GM13977 (cell line): ENCODE data around the gene SLC48A1.

Source experiments
- DNase-seq: peaks from one replicate; pipeline ENCODE4 v3.0.0; 2012; ENCODE audit warnings: low spot score
- CTCF ChIP-seq: IDR thresholded peaks from 2 replicates; pipeline ENCODE4 v1.5.1; 2012; ENCODE audit warnings: mild to moderate bottlenecking, control low read depth; ENCODE audit not compliant: insufficient read depth; ENCODE audit errors: extremely low read depth, missing control alignments
- in situ Hi-C: fragments of 300-500 bp; cut with MboI; formaldehyde crosslinking; loops from one replicate; pipeline ENCODE4 v1.12.0; 2022; ENCODE audit warnings: low sequenced_read_pairs, low pct_unique_long_range_greater_than_20kb, mixed read lengths, inconsistent platforms; ENCODE audit not compliant: unreplicated experiment

SLC48A1 gene

GRCh38 chr12:47789141-47789540 lies 16.1 kb downstream of the SLC48A1 start:
- DNase-seq = no peak
- no peak for TF ChIP-seq CTCF
- in situ Hi-C loops = no loop called here

DNA sequence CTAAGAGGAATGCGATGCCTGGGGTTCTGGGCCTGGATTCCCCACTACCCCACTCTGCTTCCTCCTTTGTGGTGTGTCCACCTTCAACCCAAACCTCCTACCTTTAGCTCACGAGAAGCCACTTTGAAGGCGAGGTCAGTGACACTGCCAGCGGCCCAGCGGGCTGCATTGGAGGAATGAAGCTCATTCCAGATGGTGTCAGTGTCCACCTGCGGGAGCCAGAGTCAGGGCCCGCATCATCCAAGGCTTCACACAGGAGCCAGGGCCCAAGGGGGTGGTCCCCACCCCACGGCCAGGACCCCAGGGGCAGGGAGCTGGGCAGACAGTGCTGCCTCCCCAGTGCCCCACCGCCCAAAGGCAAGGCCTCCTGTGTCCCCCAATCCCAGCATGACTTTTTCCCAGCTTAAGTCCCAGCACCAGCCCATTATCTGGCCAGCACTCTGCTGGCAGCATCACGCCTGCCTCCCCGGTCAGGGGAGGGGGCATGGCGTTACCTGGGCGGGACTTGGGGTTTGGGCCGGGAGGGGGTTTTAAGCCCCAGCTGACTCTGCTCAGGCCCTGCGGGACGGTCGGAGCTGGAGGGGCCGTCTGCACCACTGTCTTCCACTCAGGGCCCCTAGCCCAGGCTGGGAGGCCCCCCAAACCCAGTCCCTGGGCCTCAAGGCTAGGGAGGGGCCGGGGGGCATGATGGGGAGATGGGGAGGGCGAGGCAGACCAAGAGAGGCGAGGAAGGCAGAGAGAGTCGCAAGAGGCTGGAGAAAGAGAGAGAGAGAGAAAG lies 16.9 kb downstream of the SLC48A1 start:
- in situ Hi-C loops = no loop called here
- no peak for TF ChIP-seq CTCF
- DNase-seq = no peak

DNA sequence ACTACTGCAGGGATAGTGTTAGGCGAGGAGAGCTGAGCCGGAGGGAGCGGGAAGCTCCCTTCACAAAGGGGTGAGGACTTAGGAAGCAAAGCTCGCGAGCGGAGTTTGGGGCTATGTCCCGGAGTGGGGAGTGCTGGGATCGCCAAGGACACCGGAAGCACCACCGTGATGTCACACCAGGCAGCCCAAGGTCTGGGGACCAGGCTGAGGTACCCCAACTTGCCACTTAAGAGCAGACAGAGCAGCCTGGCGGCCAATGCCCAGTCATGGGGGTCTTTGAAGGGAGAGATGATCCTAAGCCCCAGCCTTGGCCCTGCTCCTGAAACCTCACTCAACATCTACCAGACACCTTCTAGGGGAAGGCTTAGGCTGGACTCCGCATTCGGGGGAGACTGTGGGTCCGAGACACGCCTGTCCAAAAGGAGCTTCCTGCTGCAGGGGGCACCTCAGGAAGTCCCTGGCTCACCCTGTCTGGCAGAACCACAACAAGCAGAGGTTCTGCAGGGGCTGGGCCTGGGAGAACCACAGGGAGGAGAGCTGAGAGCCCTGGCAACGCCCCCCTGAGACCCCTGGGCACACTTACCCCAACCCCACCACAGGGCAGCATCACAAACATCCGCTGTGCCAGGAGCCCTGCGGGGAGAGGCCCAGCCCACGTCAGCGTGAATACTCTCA lies 17.8 kb downstream of the SLC48A1 start:
- no peak for TF ChIP-seq CTCF
- in situ Hi-C loops = no loop called here
- DNase-seq = no peak

DNA sequence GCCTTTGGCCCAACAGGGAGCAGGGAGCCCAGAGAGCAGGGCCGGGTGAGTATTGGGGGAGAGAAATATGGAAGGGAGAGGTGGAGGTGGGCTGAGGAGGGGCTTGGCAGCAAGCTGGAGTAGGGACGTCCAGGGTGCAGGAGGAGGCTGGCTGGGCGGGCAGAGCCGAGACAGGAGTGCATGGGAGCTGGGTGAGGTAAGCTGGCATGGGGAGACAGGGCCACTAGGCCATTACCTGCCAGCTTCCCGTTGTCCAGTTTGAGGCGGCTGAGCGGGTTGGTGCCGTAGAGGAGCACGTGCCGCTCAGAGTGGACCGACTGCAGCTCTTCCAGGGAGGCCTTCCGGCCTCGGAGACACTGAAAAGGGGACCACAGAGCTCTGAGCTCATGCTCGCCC lies 18.3 kb downstream of the SLC48A1 start:
- in situ Hi-C loops = no loop called here
- no peak for TF ChIP-seq CTCF

GRCh38 chr12:47791874-47792273 lies 18.8 kb downstream of the SLC48A1 start:
- in situ Hi-C loops = no loop called here
- no peak for TF ChIP-seq CTCF
- DNase-seq = no peak

More for the DNA sequence above, 18.3 kb downstream of the SLC48A1 start:
- DNase-seq = no peak

DNA sequence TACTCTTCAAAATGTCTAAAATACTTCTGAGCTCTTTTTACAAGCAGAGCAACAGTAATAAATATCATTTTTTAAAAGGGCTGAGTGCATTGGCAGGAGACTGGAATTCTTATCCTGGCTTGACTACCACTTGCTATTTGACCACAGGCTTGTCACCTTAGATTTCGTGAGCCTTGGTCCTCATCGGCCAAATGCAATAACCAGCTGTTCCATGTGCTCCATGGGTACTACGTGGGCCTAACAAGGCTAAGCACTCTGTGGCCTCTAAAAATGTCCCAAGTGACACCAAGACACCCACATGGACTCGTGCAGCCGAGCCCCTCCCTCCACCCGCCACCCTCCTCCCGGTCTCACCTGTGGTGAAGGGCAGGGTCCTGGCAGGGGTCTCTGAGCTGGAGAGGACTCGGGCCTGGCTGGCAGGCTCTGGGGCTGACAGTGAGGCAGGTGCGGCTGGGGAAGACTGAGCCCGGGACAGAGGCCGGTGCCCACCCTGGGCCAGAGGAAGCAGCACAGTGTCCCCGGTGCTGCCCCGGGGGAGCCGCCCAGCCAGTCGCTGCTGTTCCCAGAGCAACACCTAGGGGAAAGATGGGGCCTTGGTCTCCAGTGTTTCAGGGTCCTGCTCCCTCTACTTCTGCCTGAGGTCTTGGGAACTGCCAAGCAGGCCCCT lies 20.1 kb downstream of the SLC48A1 start:
- in situ Hi-C loops = no loop called here
- TF ChIP-seq CTCF = no peak
- DNase-seq = no peak
